Prostate gland (tissue), 2 donors: ENCODE results near the gene SRBD1.

Source experiments
- CTCF ChIP-seq, 4 experiments: fragments of 200-600 bp in 2 of 4; fragments of 450-650 bp in 2 of 4; sonication (generic) in 2 of 4; IDR thresholded peaks; 1 replicate in 3 of 4; 2 replicates in 1 of 4; pipeline ENCODE4 v1.5.1; 2016 to 2019; ENCODE audit warnings: antibody characterized with exemption in 4 of 4, mild to moderate bottlenecking in 2 of 4, moderate library complexity in 2 of 4
- POLR2A ChIP-seq: fragments of 450-650 bp; IDR thresholded peaks from one replicate; pipeline ENCODE4 v1.6.1; 2016; ENCODE audit warnings: antibody characterized with exemption, mild to moderate bottlenecking
- POLR2AphosphoS5 ChIP-seq: sonication (generic); formaldehyde crosslinking; IDR thresholded peaks from one replicate; pipeline ENCODE4 v1.6.1; 2017; ENCODE audit warnings: antibody characterized with exemption

- TF ChIP-seq POLR2AphosphoS5: no peak
- peak in 1 of 4 experiments; percentile 8 for TF ChIP-seq CTCF (IDR thresholded peaks at IDR 0.05)
- no peak for TF ChIP-seq POLR2A
Observed at GRCh38 chr2:45649462-45649857, 38.4 kb upstream of the SRBD1 start.
